A549 (cell line): ENCODE data around the gene ATP5F1D.

Experiments used
- HDAC2 ChIP-seq: fragments of 200-600 bp; sonication (generic); IDR thresholded peaks from 2 replicates; pipeline ENCODE4 v1.6.1; 2016
- JUNB ChIP-seq: fragments of >200 bp; sonication (Bioruptor Twin); formaldehyde crosslinking; IDR thresholded peaks from 2 replicates; pipeline ENCODE4 v1.6.1; 2016
- POLR2AphosphoS2 ChIP-seq: conservative IDR thresholded peaks from 2 replicates; pipeline ENCODE4 v1.6.1; 2012; ENCODE audit warnings: low read length, improper control_type of control experiment, inconsistent platforms
- SMC3 ChIP-seq: fragments of >200 bp; sonication (Bioruptor Twin); formaldehyde crosslinking; IDR thresholded peaks from 3 replicates; pipeline ENCODE4 v1.6.1; 2018; ENCODE audit warnings: inconsistent platforms
- TP53 ChIP-seq: fragments of 250-450 bp; sonication (Bioruptor Pico); IDR thresholded peaks from 2 replicates; pipeline ENCODE4 v1.5.0; 2021; ENCODE audit warnings: mild to moderate bottlenecking, moderate library complexity
- TF ChIP-seq, protein P1 (sequence below): fragments of >200 bp; sonication (Bioruptor Twin); formaldehyde crosslinking; IDR thresholded peaks from 3 replicates; pipeline ENCODE4 v1.5.1; 2016
- TF ChIP-seq, protein P2 (sequence below): IDR thresholded peaks from 2 replicates; pipeline ENCODE4 v1.6.1; 2012

DNA sequence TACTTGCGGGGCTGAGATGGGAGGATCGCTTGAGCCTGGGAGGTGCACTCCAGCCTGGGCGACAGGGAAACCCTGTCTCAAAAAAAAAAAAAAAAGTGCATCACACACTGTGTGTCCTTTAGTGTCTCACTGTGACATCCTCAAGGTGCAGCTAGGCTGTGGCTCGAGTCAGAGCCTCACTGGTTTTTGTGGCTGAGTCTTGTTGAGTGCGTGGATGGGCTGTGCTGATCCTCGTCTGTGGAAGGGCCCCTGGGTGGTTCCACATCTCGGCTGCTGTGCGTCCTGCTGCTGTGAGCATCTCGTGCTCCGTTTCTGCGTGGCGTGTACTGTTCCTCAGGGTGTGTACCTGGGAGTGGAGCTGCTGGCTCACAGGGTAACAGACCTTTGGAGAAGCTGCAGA is 24.8 kb upstream of the ATP5F1D start:
- no peak for TF ChIP-seq HDAC2
- TF ChIP-seq, protein P1, sequence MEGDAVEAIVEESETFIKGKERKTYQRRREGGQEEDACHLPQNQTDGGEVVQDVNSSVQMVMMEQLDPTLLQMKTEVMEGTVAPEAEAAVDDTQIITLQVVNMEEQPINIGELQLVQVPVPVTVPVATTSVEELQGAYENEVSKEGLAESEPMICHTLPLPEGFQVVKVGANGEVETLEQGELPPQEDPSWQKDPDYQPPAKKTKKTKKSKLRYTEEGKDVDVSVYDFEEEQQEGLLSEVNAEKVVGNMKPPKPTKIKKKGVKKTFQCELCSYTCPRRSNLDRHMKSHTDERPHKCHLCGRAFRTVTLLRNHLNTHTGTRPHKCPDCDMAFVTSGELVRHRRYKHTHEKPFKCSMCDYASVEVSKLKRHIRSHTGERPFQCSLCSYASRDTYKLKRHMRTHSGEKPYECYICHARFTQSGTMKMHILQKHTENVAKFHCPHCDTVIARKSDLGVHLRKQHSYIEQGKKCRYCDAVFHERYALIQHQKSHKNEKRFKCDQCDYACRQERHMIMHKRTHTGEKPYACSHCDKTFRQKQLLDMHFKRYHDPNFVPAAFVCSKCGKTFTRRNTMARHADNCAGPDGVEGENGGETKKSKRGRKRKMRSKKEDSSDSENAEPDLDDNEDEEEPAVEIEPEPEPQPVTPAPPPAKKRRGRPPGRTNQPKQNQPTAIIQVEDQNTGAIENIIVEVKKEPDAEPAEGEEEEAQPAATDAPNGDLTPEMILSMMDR: no peak
- TF ChIP-seq JUNB: no peak
- no peak for TF ChIP-seq SMC3
- TF ChIP-seq, protein P2, sequence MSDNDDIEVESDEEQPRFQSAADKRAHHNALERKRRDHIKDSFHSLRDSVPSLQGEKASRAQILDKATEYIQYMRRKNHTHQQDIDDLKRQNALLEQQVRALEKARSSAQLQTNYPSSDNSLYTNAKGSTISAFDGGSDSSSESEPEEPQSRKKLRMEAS: no peak
- no peak for TF ChIP-seq TP53 (CRISPR knock-in tag)
- TF ChIP-seq POLR2AphosphoS2: no peak
